A673 (cell line): ENCODE measurements around the gene CTAGE6.
"Not testable (repeated sequence)": the region's sequence is repeated elsewhere in the genome, so short reads cannot be mapped to it uniquely, and the experiment has no call there.

ENCODE experiments used
- EZH2 ChIP-seq: fragments of 200-600 bp; sonication (generic); IDR thresholded peaks from 2 replicates; pipeline ENCODE4 v1.6.1; 2017; ENCODE audit warnings: borderline replicate concordance, low read depth, mild to moderate bottlenecking, mixed read lengths, antibody characterized with exemption, low read length; ENCODE audit not compliant: poor library complexity, severe bottlenecking
- TF ChIP-seq, protein P1 (sequence below): fragments of 300-800, 200-600 bp; sonication (generic); conservative IDR thresholded peaks from 2 replicates; pipeline ENCODE4 v1.5.1; 2017; ENCODE audit warnings: low read depth, mild to moderate bottlenecking, antibody characterized with exemption, low read length, moderate library complexity, mixed read lengths

DNA sequence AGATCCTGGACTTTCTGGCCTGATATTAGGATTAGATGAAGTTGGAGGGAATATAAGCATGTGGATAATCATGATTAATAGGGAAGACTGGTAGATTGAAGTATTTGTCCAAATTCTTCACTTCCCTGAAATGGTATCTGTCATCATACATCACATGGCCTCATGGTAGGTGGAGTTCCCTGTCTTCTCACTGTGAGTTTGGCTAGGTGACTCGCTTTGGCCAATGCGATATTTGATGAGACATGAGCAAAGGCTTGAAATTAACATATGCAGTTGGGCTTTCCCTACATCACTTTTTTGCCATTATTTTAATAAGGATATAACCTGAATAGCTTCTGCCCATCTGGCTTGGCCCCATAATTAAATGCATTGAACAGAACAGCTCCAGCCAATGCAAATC lies 35.1 kb upstream of the CTAGE6 start:
- TF ChIP-seq, protein P1, sequence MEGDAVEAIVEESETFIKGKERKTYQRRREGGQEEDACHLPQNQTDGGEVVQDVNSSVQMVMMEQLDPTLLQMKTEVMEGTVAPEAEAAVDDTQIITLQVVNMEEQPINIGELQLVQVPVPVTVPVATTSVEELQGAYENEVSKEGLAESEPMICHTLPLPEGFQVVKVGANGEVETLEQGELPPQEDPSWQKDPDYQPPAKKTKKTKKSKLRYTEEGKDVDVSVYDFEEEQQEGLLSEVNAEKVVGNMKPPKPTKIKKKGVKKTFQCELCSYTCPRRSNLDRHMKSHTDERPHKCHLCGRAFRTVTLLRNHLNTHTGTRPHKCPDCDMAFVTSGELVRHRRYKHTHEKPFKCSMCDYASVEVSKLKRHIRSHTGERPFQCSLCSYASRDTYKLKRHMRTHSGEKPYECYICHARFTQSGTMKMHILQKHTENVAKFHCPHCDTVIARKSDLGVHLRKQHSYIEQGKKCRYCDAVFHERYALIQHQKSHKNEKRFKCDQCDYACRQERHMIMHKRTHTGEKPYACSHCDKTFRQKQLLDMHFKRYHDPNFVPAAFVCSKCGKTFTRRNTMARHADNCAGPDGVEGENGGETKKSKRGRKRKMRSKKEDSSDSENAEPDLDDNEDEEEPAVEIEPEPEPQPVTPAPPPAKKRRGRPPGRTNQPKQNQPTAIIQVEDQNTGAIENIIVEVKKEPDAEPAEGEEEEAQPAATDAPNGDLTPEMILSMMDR = not testable (repeated sequence)
- TF ChIP-seq EZH2 = not testable (repeated sequence)
